Measurements from ENCODE around the gene EED.

EED gene

DNA sequence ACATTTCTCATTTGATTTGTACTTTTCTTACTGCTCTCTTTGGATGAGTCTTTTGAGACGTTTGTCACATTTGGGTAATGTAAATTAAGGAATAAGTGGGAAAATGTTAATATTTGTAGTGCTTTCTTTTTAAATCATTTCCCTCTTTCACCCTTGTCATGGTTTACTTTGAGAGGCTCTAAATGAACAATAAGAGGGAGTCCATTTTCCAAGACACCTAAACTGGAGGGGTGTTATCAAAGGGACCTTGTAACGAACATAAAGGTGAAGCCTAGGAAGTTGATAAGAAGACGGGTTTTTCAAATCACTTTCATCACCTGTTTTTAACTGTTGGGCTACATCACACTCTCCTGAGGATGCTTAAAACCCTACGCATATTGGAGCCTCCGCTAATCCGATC, 12.1 kb downstream of the EED start:
- no peaks in the 10 kb centered on the region for H3K9me3 ChIP-seq (ENCODE audit: severe bottlenecking)
- no peak overlapping the region for H3K4me3 ChIP-seq (ENCODE audit: low read depth, low read length)
- TF ChIP-seq, protein P1, sequence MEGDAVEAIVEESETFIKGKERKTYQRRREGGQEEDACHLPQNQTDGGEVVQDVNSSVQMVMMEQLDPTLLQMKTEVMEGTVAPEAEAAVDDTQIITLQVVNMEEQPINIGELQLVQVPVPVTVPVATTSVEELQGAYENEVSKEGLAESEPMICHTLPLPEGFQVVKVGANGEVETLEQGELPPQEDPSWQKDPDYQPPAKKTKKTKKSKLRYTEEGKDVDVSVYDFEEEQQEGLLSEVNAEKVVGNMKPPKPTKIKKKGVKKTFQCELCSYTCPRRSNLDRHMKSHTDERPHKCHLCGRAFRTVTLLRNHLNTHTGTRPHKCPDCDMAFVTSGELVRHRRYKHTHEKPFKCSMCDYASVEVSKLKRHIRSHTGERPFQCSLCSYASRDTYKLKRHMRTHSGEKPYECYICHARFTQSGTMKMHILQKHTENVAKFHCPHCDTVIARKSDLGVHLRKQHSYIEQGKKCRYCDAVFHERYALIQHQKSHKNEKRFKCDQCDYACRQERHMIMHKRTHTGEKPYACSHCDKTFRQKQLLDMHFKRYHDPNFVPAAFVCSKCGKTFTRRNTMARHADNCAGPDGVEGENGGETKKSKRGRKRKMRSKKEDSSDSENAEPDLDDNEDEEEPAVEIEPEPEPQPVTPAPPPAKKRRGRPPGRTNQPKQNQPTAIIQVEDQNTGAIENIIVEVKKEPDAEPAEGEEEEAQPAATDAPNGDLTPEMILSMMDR (IDR thresholded peaks at IDR 0.05; ENCODE audit: low read depth, low read length), result no peak
- no peak overlapping the region for H3K27ac ChIP-seq
- H3K36me3 ChIP-seq, result peaks cover 43% of the 10 kb centered on the region
- no peak for DNase-seq
- no peaks in the 10 kb centered on the region for H3K27me3 ChIP-seq (ENCODE audit: insufficient read depth, low read depth, severe bottlenecking)

DNA sequence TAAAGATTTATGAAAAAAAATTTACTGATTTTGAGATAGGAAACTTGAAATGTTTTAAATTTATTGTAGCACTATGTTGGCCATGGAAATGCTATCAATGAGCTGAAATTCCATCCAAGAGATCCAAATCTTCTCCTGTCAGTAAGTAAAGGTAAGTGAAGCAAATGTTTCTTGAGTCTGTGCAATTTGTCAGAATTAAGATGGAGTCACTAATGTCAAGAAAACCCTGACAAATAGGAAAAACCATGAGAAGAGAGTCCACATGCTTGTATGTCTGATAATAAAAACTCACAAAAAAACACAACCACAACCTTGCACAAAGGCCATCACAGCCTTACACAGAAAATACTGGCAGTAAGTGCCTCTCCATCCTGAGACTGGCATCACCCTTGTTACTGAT, 12.9 kb downstream of the EED start:
- H3K9me3 ChIP-seq (ENCODE audit: severe bottlenecking), result no peaks in the 10 kb centered on the region
- H3K27me3 ChIP-seq (ENCODE audit: insufficient read depth, low read depth, severe bottlenecking), result no peaks in the 10 kb centered on the region
- H3K4me3 ChIP-seq (ENCODE audit: low read depth, low read length), result no peak overlapping the region
- H3K36me3 ChIP-seq, result peaks cover 42% of the 10 kb centered on the region
- H3K27ac ChIP-seq, result no peak overlapping the region
- TF ChIP-seq, protein P1 (IDR thresholded peaks at IDR 0.05; ENCODE audit: low read depth, low read length), result no peak
- no peak for DNase-seq

GRCh38 chr11:86259730-86260129, 15.2 kb downstream of the EED start:
- DNase-seq, result no peak
- Histone ChIP-seq H3K9me3 (ENCODE audit: severe bottlenecking) (no peaks in the 10 kb centered on the region), H3K4me3 (ENCODE audit: low read depth, low read length) (no peak overlapping the region), H3K27me3 (ENCODE audit: insufficient read depth, low read depth, severe bottlenecking) (no peaks in the 10 kb centered on the region), H3K36me3 (peaks cover 52% of the 10 kb centered on the region), H3K27ac (no peak overlapping the region)
- TF ChIP-seq, protein P1 (IDR thresholded peaks at IDR 0.05; ENCODE audit: low read depth, low read length), result no peak

GRCh38 chr11:86261328-86261727, 16.8 kb downstream of the EED start:
- TF ChIP-seq, protein P1 (IDR thresholded peaks at IDR 0.05; ENCODE audit: low read depth, low read length), result no peak
- no peak for DNase-seq
- Histone ChIP-seq H3K27ac (no peak overlapping the region), H3K9me3 (ENCODE audit: severe bottlenecking) (no peaks in the 10 kb centered on the region), H3K27me3 (ENCODE audit: insufficient read depth, low read depth, severe bottlenecking) (no peaks in the 10 kb centered on the region), H3K4me3 (ENCODE audit: low read depth, low read length) (no peak overlapping the region), H3K36me3 (peaks cover 55% of the 10 kb centered on the region)

DNA sequence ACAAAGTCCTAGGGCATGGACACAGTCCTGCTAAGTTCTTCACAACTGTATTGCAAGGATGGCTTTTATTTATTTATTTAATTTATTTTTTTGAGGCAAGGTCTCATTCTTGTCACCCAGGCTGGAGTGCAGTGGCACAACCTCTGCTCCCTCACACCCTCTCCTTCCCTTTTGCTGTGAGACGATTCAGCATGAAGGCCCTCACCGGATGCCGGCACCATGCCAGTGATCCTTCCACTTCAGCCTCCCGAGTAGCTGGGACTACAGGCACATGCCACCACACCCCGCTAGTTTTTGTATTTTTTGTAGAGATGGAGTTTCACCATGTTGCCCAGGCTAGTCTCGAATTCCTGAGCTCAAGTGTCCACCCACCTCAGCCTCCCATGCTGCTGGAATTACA, 17.8 kb downstream of the EED start:
- DNase-seq, result no peak
- Histone ChIP-seq H3K4me3 (ENCODE audit: low read depth, low read length) (no peak overlapping the region), H3K27me3 (ENCODE audit: insufficient read depth, low read depth, severe bottlenecking) (no peaks in the 10 kb centered on the region), H3K36me3 (peaks cover 49% of the 10 kb centered on the region), H3K27ac (no peak overlapping the region), H3K9me3 (ENCODE audit: severe bottlenecking) (no peaks in the 10 kb centered on the region)
- TF ChIP-seq, protein P1 (IDR thresholded peaks at IDR 0.05; ENCODE audit: low read depth, low read length), result no peak

DNA sequence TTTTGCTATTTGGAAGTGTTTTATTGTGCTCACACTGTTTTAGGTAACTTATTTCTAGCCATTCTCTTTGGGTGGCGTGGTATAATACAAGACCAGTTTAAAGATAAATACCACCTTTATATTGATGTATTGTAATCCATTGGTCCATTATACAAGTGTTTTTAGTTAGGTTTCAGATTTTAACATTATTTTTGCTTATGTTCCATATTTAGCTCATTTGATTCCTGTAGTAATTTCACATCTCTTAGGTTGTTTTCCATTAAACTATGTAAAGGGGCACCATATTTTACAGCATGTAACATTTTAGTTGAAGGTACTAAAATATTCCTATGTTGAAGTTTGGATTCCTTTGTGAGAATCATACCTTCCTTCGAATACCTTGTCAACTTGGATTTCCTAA, 20.1 kb downstream of the EED start:
- Histone ChIP-seq H3K36me3 (peaks cover 50% of the 10 kb centered on the region), H3K27me3 (ENCODE audit: insufficient read depth, low read depth, severe bottlenecking) (no peaks in the 10 kb centered on the region), H3K4me3 (ENCODE audit: low read depth, low read length) (no peak overlapping the region), H3K27ac (no peak overlapping the region), H3K9me3 (ENCODE audit: severe bottlenecking) (no peaks in the 10 kb centered on the region)
- TF ChIP-seq, protein P1 (IDR thresholded peaks at IDR 0.05; ENCODE audit: low read depth, low read length), result no peak
- DNase-seq, result no peak
